LNCAP (cell line): ENCODE data around the gene CLEC19A.

Experiments used
- TF ChIP-seq, protein P1 (sequence below): fragments of 450-650 bp; IDR thresholded peaks from 2 replicates; pipeline ENCODE4 v1.5.1; 2017; ENCODE audit warnings: mild to moderate bottlenecking

Gene CLEC19A

DNA sequence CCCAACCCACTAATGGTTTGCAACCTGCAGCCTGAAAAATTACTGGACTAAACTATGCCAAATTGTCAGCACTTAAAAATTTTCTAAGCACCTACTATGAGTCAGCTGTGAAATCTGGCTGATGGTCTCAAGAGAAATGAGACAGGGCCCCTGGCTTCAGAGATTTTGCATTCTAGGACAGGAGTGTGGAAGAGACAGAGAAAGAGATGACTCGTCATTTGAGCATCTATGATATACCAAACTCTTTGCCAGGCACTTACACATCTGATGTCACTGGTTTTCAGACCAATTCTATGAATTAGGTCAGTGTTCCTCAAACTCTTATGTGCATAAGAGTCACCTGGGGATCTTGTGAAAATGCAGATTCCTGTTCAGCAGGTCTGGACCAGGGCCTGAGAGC is 44.4 kb downstream of the CLEC19A start:
- TF ChIP-seq, protein P1, sequence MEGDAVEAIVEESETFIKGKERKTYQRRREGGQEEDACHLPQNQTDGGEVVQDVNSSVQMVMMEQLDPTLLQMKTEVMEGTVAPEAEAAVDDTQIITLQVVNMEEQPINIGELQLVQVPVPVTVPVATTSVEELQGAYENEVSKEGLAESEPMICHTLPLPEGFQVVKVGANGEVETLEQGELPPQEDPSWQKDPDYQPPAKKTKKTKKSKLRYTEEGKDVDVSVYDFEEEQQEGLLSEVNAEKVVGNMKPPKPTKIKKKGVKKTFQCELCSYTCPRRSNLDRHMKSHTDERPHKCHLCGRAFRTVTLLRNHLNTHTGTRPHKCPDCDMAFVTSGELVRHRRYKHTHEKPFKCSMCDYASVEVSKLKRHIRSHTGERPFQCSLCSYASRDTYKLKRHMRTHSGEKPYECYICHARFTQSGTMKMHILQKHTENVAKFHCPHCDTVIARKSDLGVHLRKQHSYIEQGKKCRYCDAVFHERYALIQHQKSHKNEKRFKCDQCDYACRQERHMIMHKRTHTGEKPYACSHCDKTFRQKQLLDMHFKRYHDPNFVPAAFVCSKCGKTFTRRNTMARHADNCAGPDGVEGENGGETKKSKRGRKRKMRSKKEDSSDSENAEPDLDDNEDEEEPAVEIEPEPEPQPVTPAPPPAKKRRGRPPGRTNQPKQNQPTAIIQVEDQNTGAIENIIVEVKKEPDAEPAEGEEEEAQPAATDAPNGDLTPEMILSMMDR: no peak

DNA sequence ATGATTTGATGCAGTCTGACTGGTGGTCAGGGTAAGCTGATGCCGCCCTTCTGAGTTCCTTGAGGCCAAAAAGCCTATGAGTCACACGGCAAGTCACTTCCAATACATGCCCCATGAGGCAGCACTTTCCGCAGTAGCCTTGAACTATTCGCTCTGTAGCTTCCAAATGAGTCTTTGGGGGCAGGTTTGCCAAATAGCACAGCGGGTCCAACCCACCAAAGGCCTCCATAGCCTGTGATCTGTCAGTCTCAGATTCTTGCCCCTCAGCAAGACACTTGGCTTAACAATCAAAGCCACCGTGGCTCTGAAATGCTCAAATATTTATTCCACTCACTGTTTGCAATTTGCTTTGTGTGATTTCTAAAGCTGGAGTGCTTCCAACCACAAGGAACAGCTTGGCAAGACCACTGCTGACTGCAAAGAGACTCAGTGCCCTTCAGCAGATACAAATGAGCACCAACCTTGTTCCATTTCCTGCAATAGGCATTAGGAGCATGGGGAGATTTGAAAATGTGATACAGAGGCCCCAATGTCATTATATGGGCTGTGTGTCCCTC is 45.4 kb downstream of the CLEC19A start:
- TF ChIP-seq, protein P1: no peak

DNA sequence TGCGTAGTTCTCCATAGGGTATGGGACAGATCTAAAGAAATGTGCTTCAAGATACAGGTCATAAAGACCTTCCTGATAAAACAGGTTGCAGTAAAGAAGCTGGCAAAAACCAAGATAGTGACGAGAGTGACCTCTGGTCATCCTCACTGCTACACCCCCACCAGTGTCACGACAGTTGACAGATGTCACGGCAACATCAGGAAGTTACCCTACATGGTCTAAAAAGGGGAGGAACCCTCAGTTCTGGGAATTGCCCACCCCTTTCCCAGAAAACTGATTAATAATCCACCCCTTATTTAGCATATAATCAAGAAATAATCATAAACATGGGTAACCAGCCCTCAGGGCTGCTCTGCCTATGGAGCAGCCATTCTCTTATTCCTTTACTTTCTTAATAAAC is 46.3 kb downstream of the CLEC19A start:
- TF ChIP-seq, protein P1: no peak

GRCh38 chr16:19338335-19338734 is 52.8 kb downstream of the CLEC19A start:
- TF ChIP-seq, protein P1: no peak

DNA sequence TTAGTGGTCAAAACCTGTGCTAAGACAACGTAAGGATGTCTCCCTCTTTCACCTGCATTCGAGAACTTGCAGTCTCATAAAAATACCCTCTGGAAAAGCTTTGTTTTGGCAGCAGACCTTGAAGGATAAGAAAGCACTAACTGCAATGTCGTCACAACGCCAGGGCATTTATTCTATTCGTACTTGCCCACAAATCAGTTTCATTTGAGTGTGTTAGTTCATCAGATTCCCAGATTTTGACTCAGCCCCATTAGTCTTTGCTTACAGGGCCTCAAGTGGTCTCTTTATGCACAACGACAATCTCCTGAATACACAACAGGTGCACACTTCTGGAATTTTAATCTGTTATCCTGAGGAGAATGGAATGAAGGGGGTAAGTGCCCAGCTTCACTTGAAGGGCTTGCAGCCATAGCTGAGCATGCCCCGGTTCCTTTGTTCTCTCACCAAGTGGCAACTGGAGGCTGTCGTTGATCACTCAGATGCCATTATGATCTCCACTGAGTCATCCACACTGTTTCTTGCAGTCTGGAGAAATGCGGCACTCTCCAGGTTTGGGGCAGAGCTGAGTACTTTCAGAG is 58.8 kb downstream of the CLEC19A start:
- TF ChIP-seq, protein P1: no peak

GRCh38 chr16:19344980-19345379 is 59.4 kb downstream of the CLEC19A start:
- TF ChIP-seq, protein P1: no peak

GRCh38 chr16:19346335-19346922 is 60.9 kb downstream of the CLEC19A start:
- TF ChIP-seq, protein P1: no peak
